GM21390 (cell line): ENCODE data around the gene MRPL11.

Experiments
- ATAC-seq: cut with Tn5 transposase; IDR thresholded peaks from one replicate; pipeline ENCODE4 v1.9.1; 2021; ENCODE audit not compliant: unreplicated experiment

MRPL11 gene

DNA sequence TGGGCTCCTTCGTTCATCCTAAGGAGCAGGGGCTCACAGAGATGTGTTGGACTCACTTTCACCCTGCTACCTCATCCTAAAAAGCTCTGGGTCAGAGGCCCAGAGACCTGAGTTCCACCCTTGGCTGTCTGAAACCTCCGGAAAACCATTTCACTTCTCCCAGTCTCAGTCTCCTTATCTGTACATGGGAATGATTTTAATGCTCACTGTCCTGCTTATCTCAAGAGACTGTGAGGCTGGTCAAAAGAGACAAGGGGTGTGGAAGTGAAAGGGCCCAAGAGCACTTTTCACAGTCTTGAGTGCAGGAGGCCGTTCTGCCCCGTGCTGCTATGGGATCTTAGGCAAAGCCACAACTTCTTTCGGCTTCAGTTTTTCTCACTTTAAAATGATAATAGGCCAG, 31.0 kb downstream of the MRPL11 start:
- ATAC-seq, result no peak

- no peak for ATAC-seq
Measured at GRCh38 chr11:66393954-66394353, 44.7 kb downstream of the MRPL11 start.

- no peak for ATAC-seq
Measured at GRCh38 chr11:66391322-66391721, 47.3 kb downstream of the MRPL11 start.

- no peak for ATAC-seq
Measured at GRCh38 chr11:66388780-66389386, 49.8 kb downstream of the MRPL11 start.

GRCh38 chr11:66386171-66387069, 52.2 kb downstream of the MRPL11 start:
- ATAC-seq, result no peak
